Neural progenitor cell (in vitro differentiated cells): Measurements from ENCODE around the gene TSPAN18.

Experiments
- EZH2 ChIP-seq: fragments of 200-600 bp; sonication (generic); IDR thresholded peaks from 2 replicates; pipeline ENCODE4 v1.6.1; 2017; ENCODE audit warnings: antibody characterized with exemption, mild to moderate bottlenecking, moderate library complexity
- EZH2phosphoT487 ChIP-seq: fragments of 200-600 bp; sonication (generic); IDR thresholded peaks from 2 replicates; pipeline ENCODE4 v1.6.1; 2017; ENCODE audit warnings: antibody characterized with exemption
- TF ChIP-seq, protein P1 (sequence below): fragments of 200-600 bp; sonication (generic); IDR thresholded peaks from 2 replicates; pipeline ENCODE4 v1.5.1; 2017; ENCODE audit warnings: antibody characterized with exemption, mild to moderate bottlenecking

GRCh38 chr11:44784436-44784760, 57.6 kb downstream of the TSPAN18 start:
- TF ChIP-seq EZH2: no peak
- TF ChIP-seq, protein P1, sequence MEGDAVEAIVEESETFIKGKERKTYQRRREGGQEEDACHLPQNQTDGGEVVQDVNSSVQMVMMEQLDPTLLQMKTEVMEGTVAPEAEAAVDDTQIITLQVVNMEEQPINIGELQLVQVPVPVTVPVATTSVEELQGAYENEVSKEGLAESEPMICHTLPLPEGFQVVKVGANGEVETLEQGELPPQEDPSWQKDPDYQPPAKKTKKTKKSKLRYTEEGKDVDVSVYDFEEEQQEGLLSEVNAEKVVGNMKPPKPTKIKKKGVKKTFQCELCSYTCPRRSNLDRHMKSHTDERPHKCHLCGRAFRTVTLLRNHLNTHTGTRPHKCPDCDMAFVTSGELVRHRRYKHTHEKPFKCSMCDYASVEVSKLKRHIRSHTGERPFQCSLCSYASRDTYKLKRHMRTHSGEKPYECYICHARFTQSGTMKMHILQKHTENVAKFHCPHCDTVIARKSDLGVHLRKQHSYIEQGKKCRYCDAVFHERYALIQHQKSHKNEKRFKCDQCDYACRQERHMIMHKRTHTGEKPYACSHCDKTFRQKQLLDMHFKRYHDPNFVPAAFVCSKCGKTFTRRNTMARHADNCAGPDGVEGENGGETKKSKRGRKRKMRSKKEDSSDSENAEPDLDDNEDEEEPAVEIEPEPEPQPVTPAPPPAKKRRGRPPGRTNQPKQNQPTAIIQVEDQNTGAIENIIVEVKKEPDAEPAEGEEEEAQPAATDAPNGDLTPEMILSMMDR: no peak
- TF ChIP-seq EZH2phosphoT487: no peak
